NCI-H2196 treated with DMSO at 0.1 percent for 48 hours (cell line): Measurements from ENCODE around the gene OR6J1.
"Not testable (repeated sequence)": the region's sequence is repeated elsewhere in the genome, so short reads cannot be mapped to it uniquely, and the experiment has no call there.

Experiments used
- DNase-seq: peaks from one replicate; lab custom pipeline; 2025; ENCODE audit not compliant: unreplicated experiment; lab: John Stamatoyannopoulos, UW

OR6J1 gene

GRCh38 chr14:22610931-22611330, 33.2 kb downstream of the OR6J1 start:
- no peak for DNase-seq

- DNase-seq: no peak
Measured at GRCh38 chr14:22607291-22607690, 36.9 kb downstream of the OR6J1 start.

- no peak for DNase-seq
Measured at GRCh38 chr14:22606380-22606779, 37.8 kb downstream of the OR6J1 start.

GRCh38 chr14:22602862-22603261, 41.3 kb downstream of the OR6J1 start:
- DNase-seq: no peak

GRCh38 chr14:22601996-22602395, 42.2 kb downstream of the OR6J1 start:
- DNase-seq: no peak

DNA sequence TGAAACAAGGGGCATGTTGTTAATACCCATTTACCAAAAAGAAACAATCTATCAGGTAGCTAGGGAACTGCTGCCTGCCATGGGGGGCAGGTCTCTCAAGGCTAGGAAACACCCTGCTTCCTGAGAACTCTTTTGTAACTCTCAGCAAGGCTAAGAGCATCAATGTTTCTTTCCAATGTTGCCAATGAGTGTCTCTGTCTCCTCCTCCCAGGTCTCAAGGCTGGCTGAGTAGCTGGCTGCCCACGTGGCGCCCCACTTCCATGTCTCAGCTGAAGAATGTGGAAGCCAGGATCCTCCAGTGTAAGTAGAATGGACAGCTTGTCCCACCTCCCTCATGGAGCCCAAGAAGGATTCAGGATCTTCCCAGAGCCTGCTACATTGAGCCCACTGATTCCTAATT, 42.7 kb downstream of the OR6J1 start:
- no peak for DNase-seq

GRCh38 chr14:22600027-22600426, 44.1 kb downstream of the OR6J1 start:
- no peak for DNase-seq

GRCh38 chr14:22599349-22599748, 44.8 kb downstream of the OR6J1 start:
- no peak for DNase-seq

GRCh38 chr14:22598896-22599244, 45.3 kb downstream of the OR6J1 start:
- no peak for DNase-seq

GRCh38 chr14:22598099-22598895, 45.9 kb downstream of the OR6J1 start, which contains the start of gene ABHD4:
Gene ABHD4, plus strand, starts transcription at chr14:22598300. Its CDS starts 7 bp downstream, at chr14:22598307.
- peak; percentile 33 for DNase-seq

- DNase-seq: no peak
Measured at GRCh38 chr14:22597771-22598098, 46.4 kb downstream of the OR6J1 start.

- no peak for DNase-seq
Measured at GRCh38 chr14:22597265-22597664, 46.9 kb downstream of the OR6J1 start.

DNA sequence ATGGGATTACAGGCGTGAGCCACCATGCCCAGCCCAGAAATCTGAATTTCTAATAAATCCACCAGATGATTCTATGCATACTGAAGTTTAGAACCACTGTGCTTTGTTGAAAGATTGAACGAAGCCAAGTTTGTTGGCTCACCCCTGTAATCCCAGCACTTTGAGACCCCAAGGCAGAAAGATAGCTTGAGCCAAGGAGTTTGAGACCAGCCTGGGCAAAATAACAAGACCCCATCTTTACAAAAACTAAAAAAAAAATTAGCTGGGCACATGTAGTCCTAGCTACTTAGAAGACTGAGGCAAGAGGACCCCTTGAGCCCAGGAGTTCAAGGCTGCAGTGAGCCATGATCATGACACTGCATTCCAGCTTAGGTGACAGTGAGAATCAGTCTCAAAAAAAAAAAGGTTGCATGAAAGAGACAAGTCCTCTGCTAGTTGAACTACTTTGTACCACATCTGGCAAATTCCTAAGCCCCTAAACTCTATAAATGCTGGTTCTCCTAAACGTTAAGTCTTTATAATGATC, 47.7 kb downstream of the OR6J1 start:
- no peak for DNase-seq

DNA sequence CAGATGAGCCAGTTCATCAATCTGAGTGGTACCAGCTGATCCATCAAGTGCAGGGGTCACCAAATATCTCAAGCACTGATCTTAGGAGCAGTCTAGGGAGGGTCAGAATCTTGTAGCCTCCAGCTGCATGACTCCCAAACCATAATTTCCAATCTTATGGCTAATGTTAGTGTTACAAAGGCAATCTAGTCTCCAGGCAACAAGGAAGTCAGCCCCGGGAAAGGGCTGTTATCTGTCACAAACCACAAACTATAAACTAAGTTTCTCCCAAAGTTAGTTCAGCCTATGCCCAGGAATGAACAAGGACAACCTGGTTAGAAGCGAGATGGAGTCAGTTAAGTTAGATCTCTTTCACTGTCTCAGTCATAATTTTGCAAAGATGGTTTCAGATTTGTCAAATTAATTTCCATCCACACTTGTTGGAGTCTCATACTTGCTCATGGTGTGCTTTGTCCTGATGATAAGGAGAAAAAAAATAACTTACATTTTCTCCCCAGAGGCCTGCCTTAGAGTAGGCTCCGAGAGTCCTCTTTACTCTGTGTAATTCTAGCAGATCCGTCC, 49.9 kb downstream of the OR6J1 start:
- DNase-seq: no peak

DNA sequence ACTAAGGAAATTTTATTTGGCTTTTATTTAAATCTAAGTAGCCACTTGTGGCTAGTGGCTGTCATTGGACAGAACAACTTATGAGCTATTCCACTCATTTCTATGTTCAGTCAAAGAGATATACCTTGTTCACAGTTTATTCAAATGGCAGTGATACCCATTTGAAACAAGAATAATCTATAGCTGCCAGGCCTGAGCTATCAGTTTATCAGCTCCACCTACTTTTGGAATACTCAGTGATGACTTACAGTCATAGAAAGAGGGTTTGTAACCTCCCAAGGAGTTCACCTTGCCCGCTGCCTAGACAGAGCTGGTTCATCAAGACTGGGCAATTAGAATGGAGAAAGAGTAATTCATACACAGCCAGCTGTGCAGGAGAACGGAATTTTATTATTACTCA, 50.6 kb downstream of the OR6J1 start:
- no peak for DNase-seq

DNA sequence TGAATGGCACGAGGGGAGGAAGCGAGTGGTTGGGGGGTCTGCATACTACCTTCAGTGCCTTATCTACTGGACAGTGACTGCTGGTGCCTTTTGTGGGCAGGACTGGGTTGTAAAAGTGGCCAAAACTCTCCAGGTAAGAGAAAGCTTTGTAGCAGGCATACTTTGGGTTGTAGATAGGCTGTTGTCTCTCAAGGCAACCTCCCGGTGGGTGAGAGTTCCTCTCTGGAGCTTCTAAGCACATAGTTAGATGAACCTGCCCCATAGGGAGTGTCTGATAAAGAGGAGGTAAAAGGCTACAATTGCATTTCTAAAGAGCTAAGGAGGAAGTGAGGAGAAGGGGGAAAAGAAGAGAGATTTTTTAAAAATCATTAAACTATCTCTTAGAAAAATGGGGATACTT, 51.0 kb downstream of the OR6J1 start:
- DNase-seq: no peak

GRCh38 chr14:22589096-22589839, 54.9 kb downstream of the OR6J1 start, which contains the start of gene DAD1:
Gene DAD1, minus strand, starts transcription at chr14:22589224. Its CDS starts 67 bp downstream, at chr14:22589157.
- peak; percentile 98 for DNase-seq

DNA sequence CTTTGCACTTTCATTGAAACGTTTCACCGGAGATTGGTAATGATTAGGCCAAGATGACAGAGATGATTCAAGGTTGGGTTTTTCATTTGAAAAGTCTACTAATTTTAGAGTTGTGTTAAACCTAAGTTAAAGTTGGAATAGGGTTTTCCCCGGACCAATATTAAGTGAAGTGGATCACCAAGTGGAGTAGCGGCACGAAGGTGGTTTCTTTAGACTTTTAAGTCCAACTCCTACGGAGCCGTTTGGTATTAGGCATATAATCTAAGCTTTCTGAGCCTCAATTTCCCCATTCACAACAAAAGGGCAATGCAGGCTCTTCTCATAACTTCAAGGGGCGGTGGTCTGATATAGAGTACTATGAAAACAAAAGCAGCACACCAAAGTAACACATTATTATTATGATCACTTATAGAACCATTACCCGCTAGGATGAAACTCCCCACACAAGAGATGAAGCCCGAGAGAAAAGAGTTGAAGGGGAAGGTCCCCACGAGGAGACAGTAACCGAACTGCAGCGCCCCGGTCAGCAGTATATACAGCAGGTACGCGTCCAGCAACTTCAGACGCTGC, 55.5 kb downstream of the OR6J1 start:
- no peak for DNase-seq

DNA sequence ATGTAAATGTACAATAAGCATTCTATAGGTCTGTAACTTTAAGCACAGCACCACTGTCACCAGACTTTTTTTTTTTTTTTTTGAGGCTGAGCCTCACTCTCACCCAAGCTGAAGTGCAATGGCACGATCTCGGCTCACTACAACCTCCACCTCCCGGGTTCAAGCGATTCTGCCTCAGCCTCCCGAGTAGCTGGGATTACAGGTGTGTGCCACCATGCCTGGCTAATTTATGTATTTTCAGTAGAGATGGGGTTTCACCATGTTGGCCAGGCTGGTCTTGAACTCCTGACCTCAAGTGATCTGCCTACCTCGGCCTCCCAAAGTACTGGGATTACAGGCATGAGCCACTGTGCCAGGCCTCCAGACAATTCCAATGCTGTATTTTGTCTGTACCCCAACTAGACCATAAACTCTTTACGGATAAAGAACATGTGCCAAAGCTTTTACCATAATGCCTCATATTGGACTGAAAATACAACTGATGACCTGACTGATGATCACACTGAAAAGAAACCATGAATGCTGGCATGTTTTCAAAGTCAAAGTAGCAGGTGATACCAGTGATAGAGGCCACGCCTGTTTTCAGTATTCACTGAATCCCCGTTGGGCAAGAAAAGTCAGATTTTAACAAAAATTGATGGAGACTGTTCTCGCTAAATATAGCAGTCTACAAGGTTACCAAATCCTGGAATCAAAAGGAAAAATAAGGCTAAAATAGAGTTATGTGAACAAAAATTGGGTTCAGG, 56.3 kb downstream of the OR6J1 start:
- DNase-seq: not testable (repeated sequence)

DNA sequence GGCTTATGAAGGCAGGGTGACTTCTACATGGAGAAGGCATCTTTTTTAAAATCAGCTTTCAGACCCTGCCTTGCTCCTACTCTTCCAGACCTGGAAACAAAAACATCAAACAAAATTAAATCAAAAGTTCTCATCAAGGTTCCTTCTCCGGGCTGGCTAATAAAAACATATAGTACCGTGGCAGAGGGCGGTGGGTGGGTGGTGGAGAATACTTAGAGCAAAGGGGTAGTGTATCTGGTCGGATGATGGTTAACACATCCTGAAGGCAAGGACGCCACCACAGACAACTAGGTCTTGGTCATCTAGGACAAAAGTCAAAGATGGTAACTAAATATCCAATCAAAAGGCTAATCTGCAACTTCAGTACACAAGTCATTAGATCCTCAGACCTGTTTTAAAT, 56.9 kb downstream of the OR6J1 start:
- no peak for DNase-seq

DNA sequence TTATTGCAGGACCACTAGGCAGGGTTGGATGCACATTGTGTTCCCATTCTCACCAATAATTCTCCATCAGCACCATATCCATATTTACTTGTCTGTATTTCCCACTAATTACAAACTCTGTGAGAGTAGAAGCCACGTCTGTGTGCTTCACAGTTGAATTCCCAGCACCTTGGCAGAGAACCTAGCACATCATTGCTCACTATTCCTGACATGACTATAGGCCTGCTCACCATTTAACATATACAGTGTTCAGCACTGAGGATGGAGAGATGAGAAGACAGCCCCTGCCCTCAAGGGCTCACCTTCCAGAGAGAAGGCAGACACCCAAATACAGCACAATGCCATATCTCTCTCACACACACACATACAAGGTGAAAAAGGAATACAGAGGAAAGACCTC, 60.2 kb downstream of the OR6J1 start:
- no peak for DNase-seq
